GM12801 (cell line): ENCODE data around the gene GIMAP6.

Experiments
- TF ChIP-seq, protein P1 (sequence below): IDR thresholded peaks from one replicate; pipeline ENCODE4 v1.5.1; 2011; ENCODE audit warnings: control low read depth; ENCODE audit not compliant: insufficient read length; ENCODE audit errors: extremely low read depth

The GIMAP6 gene

GRCh38 chr7:150595361-150595760 is 36.8 kb downstream of the GIMAP6 start:
- TF ChIP-seq, protein P1, sequence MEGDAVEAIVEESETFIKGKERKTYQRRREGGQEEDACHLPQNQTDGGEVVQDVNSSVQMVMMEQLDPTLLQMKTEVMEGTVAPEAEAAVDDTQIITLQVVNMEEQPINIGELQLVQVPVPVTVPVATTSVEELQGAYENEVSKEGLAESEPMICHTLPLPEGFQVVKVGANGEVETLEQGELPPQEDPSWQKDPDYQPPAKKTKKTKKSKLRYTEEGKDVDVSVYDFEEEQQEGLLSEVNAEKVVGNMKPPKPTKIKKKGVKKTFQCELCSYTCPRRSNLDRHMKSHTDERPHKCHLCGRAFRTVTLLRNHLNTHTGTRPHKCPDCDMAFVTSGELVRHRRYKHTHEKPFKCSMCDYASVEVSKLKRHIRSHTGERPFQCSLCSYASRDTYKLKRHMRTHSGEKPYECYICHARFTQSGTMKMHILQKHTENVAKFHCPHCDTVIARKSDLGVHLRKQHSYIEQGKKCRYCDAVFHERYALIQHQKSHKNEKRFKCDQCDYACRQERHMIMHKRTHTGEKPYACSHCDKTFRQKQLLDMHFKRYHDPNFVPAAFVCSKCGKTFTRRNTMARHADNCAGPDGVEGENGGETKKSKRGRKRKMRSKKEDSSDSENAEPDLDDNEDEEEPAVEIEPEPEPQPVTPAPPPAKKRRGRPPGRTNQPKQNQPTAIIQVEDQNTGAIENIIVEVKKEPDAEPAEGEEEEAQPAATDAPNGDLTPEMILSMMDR, result no peak

- TF ChIP-seq, protein P1, result no peak
Measured at GRCh38 chr7:150594805-150595204, 37.4 kb downstream of the GIMAP6 start.

DNA sequence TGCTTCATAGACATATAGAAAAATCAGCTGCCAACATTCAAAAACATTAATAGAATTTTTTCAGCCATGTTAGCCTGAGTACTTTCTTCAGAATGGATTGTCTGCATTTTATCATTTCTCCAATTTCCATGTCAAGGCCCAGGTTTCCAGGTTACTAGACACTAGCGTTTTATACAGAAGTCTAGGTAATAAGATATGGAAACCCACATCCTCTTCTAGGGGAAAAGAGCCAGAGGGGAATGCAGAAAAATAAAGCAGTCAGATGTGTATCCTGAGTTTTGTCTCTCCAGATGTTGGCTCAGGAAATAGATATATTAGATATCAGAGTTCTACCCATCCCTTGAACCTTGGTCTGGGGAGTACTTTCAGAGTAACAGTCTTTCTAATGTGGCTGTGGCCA is 44.6 kb downstream of the GIMAP6 start:
- TF ChIP-seq, protein P1, result no peak

- TF ChIP-seq, protein P1, result no peak
Measured at GRCh38 chr7:150586785-150587152, 45.4 kb downstream of the GIMAP6 start.

DNA sequence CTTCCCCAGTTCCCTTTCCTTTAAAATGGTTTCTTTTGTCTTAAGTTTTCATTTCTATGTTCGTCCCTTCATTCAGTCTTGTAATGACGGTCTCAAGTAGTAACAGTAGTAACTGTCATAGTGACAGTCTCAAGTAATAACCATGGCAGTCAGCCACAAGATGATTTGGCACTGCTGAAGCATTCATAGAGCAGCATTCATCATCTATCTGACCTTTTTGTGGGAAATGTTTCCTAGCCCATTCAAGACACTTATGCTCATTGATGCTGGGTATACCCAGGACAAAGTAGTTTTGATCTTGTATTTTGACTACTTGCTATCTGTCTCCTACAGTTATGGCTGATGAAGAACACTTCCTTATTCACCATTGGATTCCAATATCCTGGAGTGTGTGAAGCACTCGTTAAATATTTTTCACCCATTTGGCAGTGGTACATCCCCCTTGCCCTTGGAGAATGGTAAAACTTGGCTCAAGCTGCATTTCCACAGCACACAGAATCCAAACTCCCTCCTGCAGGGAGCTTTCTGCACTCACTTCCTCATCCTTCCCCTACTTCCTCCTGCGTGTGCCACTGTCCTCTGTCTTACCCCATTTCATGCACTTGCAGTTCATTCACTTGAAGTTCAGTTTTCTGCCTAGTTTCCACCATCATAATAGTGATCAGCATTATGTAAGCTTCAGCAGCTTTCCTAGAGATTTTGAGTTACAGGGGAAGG is 46.0 kb downstream of the GIMAP6 start:
- TF ChIP-seq, protein P1, result no peak

DNA sequence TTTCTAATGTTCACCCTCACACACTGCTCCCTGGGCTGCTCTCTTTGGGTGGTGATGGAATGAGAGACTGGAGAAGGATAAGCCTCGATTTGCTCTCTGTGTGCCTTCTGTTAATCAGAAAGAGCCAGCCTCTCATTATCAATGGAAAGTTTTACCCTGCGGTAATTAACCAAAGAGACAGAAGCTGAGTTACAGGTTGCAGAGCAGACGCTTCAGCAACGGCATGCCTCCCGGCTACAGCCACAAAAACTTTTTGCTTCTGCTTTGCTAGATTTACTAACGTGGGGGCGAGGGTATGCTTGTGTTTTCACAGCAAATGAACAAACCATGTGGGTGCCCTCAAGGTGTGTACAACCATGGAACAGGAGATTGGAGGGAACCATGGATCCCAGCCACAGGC is 47.0 kb downstream of the GIMAP6 start:
- TF ChIP-seq, protein P1, result no peak

DNA sequence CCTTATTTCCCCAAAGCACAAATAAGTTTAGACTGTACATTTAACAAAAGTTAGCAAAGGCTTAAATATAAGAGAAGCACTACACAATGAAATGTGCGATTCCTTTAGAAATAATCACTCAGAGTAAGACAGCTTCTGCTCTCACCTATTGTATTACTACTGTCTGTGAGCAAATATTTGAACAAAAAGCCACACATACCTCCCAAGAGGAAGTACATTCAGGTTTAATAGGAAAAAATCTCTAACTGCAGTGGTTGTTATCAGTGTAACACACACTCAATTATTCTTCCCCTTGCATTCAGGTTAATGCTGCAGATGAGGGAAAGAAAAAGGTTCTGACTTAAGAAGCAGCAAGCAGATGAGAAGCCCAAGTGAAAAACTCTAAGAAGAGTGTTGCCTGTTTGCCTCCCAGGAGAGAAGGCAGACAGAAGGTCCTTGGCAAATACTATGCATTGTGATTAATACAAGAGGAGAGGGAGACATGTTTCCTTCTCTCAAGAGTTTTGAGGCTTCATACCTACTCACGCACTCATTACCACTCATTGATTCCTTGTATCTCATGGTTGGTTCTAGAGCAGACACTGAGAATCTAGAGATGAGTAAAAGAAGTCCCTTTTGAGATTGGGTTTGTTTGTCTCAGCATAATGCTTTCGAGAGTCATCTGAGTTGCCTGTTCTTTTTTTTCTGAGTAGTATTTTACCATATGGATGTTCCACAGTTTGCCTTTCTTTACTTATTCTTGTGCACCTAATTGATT is 51.4 kb downstream of the GIMAP6 start:
- TF ChIP-seq, protein P1, result no peak
